Spleen (tissue), 7 donors: ENCODE results near the gene HPS5.

Source experiments
- CTCF ChIP-seq, 11 experiments: fragments of 200-600 bp in 7 of 11; fragments of 450-650 bp in 4 of 11; sonication (generic) in 4 of 11; IDR thresholded peaks in 8 of 11; conservative IDR thresholded peaks in 3 of 11; 1 replicate in 7 of 11; 2 replicates in 4 of 11; pipeline versions ENCODE4 v1.4.0 to v1.8.0; 2016 to 2021; ENCODE audit warnings: antibody characterized with exemption in 11 of 11, inconsistent platforms in 4 of 11, mild to moderate bottlenecking in 1 of 11
- POLR2A ChIP-seq, 3 donors: fragments of 450-650 bp; IDR thresholded peaks; one replicate each; pipeline ENCODE4 v1.5.1; 2017; ENCODE audit warnings: antibody characterized with exemption in 3 of 3, mild to moderate bottlenecking in 1 of 3
- donor health status: DM: no; HTN: no; CAD: no; lungs with moderate emphysema.
- donor health status: DM: no; HTN: no; CAD: no.
- donor health status: DM: no; HTN: no; CAD: no.

DNA sequence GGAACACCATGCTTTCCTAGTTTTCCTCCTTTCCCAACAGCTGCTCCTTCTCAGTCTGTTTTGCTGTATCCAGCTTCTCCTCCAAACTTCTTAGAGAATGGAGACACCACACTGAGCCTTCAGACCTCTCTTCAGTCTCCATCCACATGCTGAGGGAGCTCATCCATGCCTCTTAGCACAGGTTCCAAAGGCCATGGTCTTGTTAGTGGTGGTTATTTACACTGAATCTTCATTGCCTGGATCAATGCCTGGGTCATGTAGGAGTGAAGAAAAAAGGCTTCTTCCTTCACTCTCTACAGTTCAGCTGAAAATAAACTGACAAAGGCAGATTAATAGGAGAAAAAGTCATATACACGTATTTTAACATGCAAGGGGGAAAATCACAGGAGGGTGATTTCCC is 82.3 kb downstream of the HPS5 start:
- TF ChIP-seq POLR2A (IDR thresholded peaks at IDR 0.05) = no peak
- TF ChIP-seq CTCF (IDR thresholded peaks at IDR 0.05 in 8 of 11, conservative IDR thresholded peaks at IDR 0.05 in 3 of 11) = no peak
